ENCODE measurements around the gene TEX53. TPM values are rescaled to one million over a fixed set of nuclear protein-coding genes. Genes with fewer than 3 reads are reported as not detected.

TEX53 gene
- total RNA-seq, 1 experiment from 2014 or later, result not detected

- CTCF ChIA-PET, result no interaction called here
These were observed 12.4 kb upstream of the TEX53 start for GRCh38 chr9:114669961-114670360.

GRCh38 chr9:114668146-114668545 lies 10.5 kb upstream of the TEX53 start:
- no peak for DNase-seq
- Mint-ChIP-seq H3K27me3 (ENCODE audit: unreplicated experiment) (no peaks in the 10 kb centered on the region), H3K4me3 (ENCODE audit: low read depth, unreplicated experiment) (no peak overlapping the region), H3K4me1 (ENCODE audit: low read depth, unreplicated experiment) (no peaks in the 10 kb centered on the region), H3K9me3 (ENCODE audit: low read depth, unreplicated experiment) (no peaks in the 10 kb centered on the region), H3K36me3 (ENCODE audit: insufficient read depth, unreplicated experiment) (no peaks in the 10 kb centered on the region), H3K27ac (ENCODE audit: unreplicated experiment) (no peak overlapping the region)
- intact Hi-C loops (cut with micrococcal nuclease; ENCODE audit: unreplicated experiment), result no loop called here
- CTCF ChIA-PET, result no interaction called here
- no peak for TF ChIP-seq CTCF (IDR thresholded peaks at IDR 0.05; ENCODE audit: unreplicated experiment)
- no TSS peak for BruUV-seq (replicated peaks)

More at GRCh38 chr9:114669961-114670360, 12.4 kb upstream of the TEX53 start:
- Mint-ChIP-seq H3K4me3 (ENCODE audit: low read depth, unreplicated experiment) (no peak overlapping the region), H3K36me3 (ENCODE audit: insufficient read depth, unreplicated experiment) (no peaks in the 10 kb centered on the region), H3K27ac (ENCODE audit: unreplicated experiment) (no peak overlapping the region), H3K9me3 (ENCODE audit: low read depth, unreplicated experiment) (no peaks in the 10 kb centered on the region), H3K27me3 (ENCODE audit: unreplicated experiment) (no peaks in the 10 kb centered on the region), H3K4me1 (ENCODE audit: low read depth, unreplicated experiment) (no peaks in the 10 kb centered on the region)
- intact Hi-C loops (cut with micrococcal nuclease; ENCODE audit: unreplicated experiment), result no loop called here
- no peak for DNase-seq
- no peak for TF ChIP-seq CTCF (IDR thresholded peaks at IDR 0.05; ENCODE audit: unreplicated experiment)
- no TSS peak for BruUV-seq (replicated peaks)

GRCh38 chr9:114666851-114667250 lies 9.2 kb upstream of the TEX53 start:
- CTCF ChIA-PET, result no interaction called here
- no peaks in the 10 kb centered on the region for H3K36me3 Mint-ChIP-seq (ENCODE audit: insufficient read depth, unreplicated experiment)
- no peak overlapping the region for H3K27ac Mint-ChIP-seq (ENCODE audit: unreplicated experiment)
- no TSS peak for BruUV-seq (replicated peaks)
- intact Hi-C loops (cut with micrococcal nuclease; ENCODE audit: unreplicated experiment), result no loop called here
- H3K27me3 Mint-ChIP-seq (ENCODE audit: unreplicated experiment), result no peaks in the 10 kb centered on the region
- no peaks in the 10 kb centered on the region for H3K4me1 Mint-ChIP-seq (ENCODE audit: low read depth, unreplicated experiment)
- TF ChIP-seq CTCF (IDR thresholded peaks at IDR 0.05; ENCODE audit: unreplicated experiment), result no peak
- DNase-seq, result no peak
- no peaks in the 10 kb centered on the region for H3K9me3 Mint-ChIP-seq (ENCODE audit: low read depth, unreplicated experiment)
- H3K4me3 Mint-ChIP-seq (ENCODE audit: low read depth, unreplicated experiment), result no peak overlapping the region

GRCh38 chr9:114666401-114666800 lies 8.8 kb upstream of the TEX53 start:
- DNase-seq, result no peak
- TF ChIP-seq CTCF (IDR thresholded peaks at IDR 0.05; ENCODE audit: unreplicated experiment), result no peak
- Mint-ChIP-seq H3K27me3 (ENCODE audit: unreplicated experiment) (no peaks in the 10 kb centered on the region), H3K4me3 (ENCODE audit: low read depth, unreplicated experiment) (no peak overlapping the region), H3K36me3 (ENCODE audit: insufficient read depth, unreplicated experiment) (no peaks in the 10 kb centered on the region), H3K4me1 (ENCODE audit: low read depth, unreplicated experiment) (no peaks in the 10 kb centered on the region), H3K27ac (ENCODE audit: unreplicated experiment) (no peak overlapping the region), H3K9me3 (ENCODE audit: low read depth, unreplicated experiment) (no peaks in the 10 kb centered on the region)
- CTCF ChIA-PET, result no interaction called here
- intact Hi-C loops (cut with micrococcal nuclease; ENCODE audit: unreplicated experiment), result no loop called here
- no TSS peak for BruUV-seq (replicated peaks)
